HG03469 (cell line): Measurements from ENCODE around the gene TMEM236.

Source experiments
- ATAC-seq: cut with Tn5 transposase; IDR thresholded peaks from one replicate; pipeline ENCODE4 v1.9.1; 2021; ENCODE audit warnings: mild to moderate bottlenecking, moderate library complexity, moderate number of reproducible peaks; ENCODE audit not compliant: unreplicated experiment

TMEM236 gene

GRCh38 chr10:17785276-17785930, 33.4 kb downstream of the TMEM236 start:
- no peak for ATAC-seq

- ATAC-seq, result no peak
Measured at GRCh38 chr10:17787087-17787961, 35.3 kb downstream of the TMEM236 start.

- no peak for ATAC-seq
Measured at GRCh38 chr10:17788646-17789045, 36.6 kb downstream of the TMEM236 start.

- no peak for ATAC-seq
Measured at GRCh38 chr10:17789396-17789795, 37.4 kb downstream of the TMEM236 start.

GRCh38 chr10:17790651-17791050, 38.6 kb downstream of the TMEM236 start:
- no peak for ATAC-seq

GRCh38 chr10:17792991-17793390, 41.0 kb downstream of the TMEM236 start:
- ATAC-seq, result no peak

GRCh38 chr10:17793823-17794644, 42.0 kb downstream of the TMEM236 start:
- ATAC-seq, result no peak

GRCh38 chr10:17795083-17795482, 43.1 kb downstream of the TMEM236 start:
- no peak for ATAC-seq

GRCh38 chr10:17795813-17796594, 44.0 kb downstream of the TMEM236 start:
- ATAC-seq, result no peak

- ATAC-seq, result no peak
Measured at GRCh38 chr10:17801507-17801906, 49.5 kb downstream of the TMEM236 start.

- ATAC-seq, result no peak
Measured at GRCh38 chr10:17802350-17802749, 50.3 kb downstream of the TMEM236 start.

GRCh38 chr10:17802976-17803375, 51.0 kb downstream of the TMEM236 start:
- no peak for ATAC-seq

GRCh38 chr10:17805330-17805729, 53.3 kb downstream of the TMEM236 start:
- no peak for ATAC-seq

GRCh38 chr10:17805921-17806577, 54.0 kb downstream of the TMEM236 start:
- ATAC-seq, result peak; percentile 66

GRCh38 chr10:17808971-17809841, 57.2 kb downstream of the TMEM236 start, which contains the start of gene MRC1:
Gene MRC1, plus strand, starts transcription at chr10:17809348. Its CDS starts 118 bp downstream, at chr10:17809466.
- no peak for ATAC-seq

GRCh38 chr10:17811146-17811865, 59.3 kb downstream of the TMEM236 start:
- no peak for ATAC-seq

GRCh38 chr10:17814973-17815372, 63.0 kb downstream of the TMEM236 start:
- ATAC-seq, result no peak

- no peak for ATAC-seq
Measured at GRCh38 chr10:17816199-17816598, 64.2 kb downstream of the TMEM236 start.
